Keratinocyte (primary cell): ENCODE data around the gene VPS26A. TPM values are rescaled to one million over a fixed set of nuclear protein-coding genes. Genes with fewer than 3 reads are reported as not detected.

Experiments
- DNase-seq: peaks from one replicate; pipeline ENCODE4 v3.0.0-alpha.2; 2011; ENCODE audit warnings: low read depth, missing footprints, low spot score
- FAIRE-seq: peaks from 2 replicates; lab custom pipeline; 2011; peaks lifted over from hg19 to GRCh38; lab: Jason Lieb, UNC
- H2AFZ ChIP-seq: 2 replicates; pipeline ENCODE4 v1.6.0; 2012; ENCODE audit warnings: low read length, control low read depth, inconsistent platforms; ENCODE audit not compliant: control insufficient read depth
- H3K27ac ChIP-seq: 2 replicates; pipeline ENCODE4 v1.5.1; 2011; ENCODE audit warnings: low read length; ENCODE audit not compliant: control insufficient read depth, insufficient read depth
- H3K27me3 ChIP-seq: 3 replicates; pipeline ENCODE4 v1.6.0; 2011; ENCODE audit warnings: low read length; ENCODE audit not compliant: control insufficient read depth, insufficient read depth; ENCODE audit errors: extremely low read depth
- H3K36me3 ChIP-seq, 2 experiments: 2 replicates in 1 of 2; 3 replicates in 1 of 2; pipeline ENCODE4 v1.5.1; 2011; ENCODE audit warnings: low read length in 2 of 2, mild to moderate bottlenecking in 1 of 2; ENCODE audit not compliant: control insufficient read depth in 2 of 2, insufficient read depth in 2 of 2; ENCODE audit errors: extremely low read depth in 1 of 2
- H3K4me1 ChIP-seq: 3 replicates; pipeline ENCODE4 v1.5.1; 2011; ENCODE audit warnings: low read length; ENCODE audit not compliant: control insufficient read depth, insufficient read depth; ENCODE audit errors: extremely low read depth
- H3K4me2 ChIP-seq: 3 replicates; pipeline ENCODE4 v1.6.0; 2011; ENCODE audit warnings: low read depth, low read length; ENCODE audit not compliant: control insufficient read depth, insufficient read depth; ENCODE audit errors: extremely low read depth
- H3K4me3 ChIP-seq, 3 experiments: fragments of 200-600 bp in 1 of 3; sonication (generic) in 1 of 3; 2 replicates in 2 of 3; 3 replicates in 1 of 3; pipeline ENCODE4 v1.5.1; 2011 to 2016; ENCODE audit warnings: low read length in 3 of 3, mild to moderate bottlenecking in 3 of 3, control low read depth in 2 of 3, inconsistent platforms in 1 of 3, low read depth in 1 of 3, mixed read lengths in 1 of 3, mixed run types in 1 of 3, moderate library complexity in 1 of 3; ENCODE audit not compliant: control insufficient read depth in 2 of 3, insufficient read depth in 2 of 3; ENCODE audit errors: extremely low read depth in 1 of 3
- H3K79me2 ChIP-seq: 2 replicates; pipeline ENCODE4 v1.6.0; 2012; ENCODE audit warnings: low read length; ENCODE audit not compliant: control insufficient read depth, insufficient read depth
- H3K9ac ChIP-seq: 3 replicates; pipeline ENCODE4 v1.6.0; 2011; ENCODE audit warnings: low read length; ENCODE audit not compliant: control insufficient read depth, insufficient read depth; ENCODE audit errors: extremely low read depth
- H3K9me1 ChIP-seq: 3 replicates; pipeline ENCODE4 v1.6.0; 2011; ENCODE audit warnings: low read length; ENCODE audit not compliant: control insufficient read depth, insufficient read depth; ENCODE audit errors: extremely low read depth
- H3K9me3 ChIP-seq: 2 replicates; pipeline ENCODE4 v1.5.1; 2012; ENCODE audit warnings: low read depth, low read length; ENCODE audit not compliant: control insufficient read depth
- H4K20me1 ChIP-seq: 3 replicates; pipeline ENCODE4 v1.6.0; 2011; ENCODE audit warnings: low read length; ENCODE audit not compliant: control insufficient read depth, insufficient read depth; ENCODE audit errors: extremely low read depth
- EZH2 ChIP-seq: IDR thresholded peaks from one replicate; pipeline ENCODE4 v1.6.1; 2012; ENCODE audit warnings: inconsistent platforms, mild to moderate bottlenecking, low read length, moderate library complexity
- dilution Hi-C: fragments of 300-500 bp; cut with MboI; formaldehyde crosslinking; loops from one replicate; pipeline ENCODE4 v1.7.0; 2020; ENCODE audit warnings: low sequenced_read_pairs; ENCODE audit not compliant: extremely low pct_ligation_motif_present
- polyA plus RNA-seq, 5 experiments: library from polyadenylated mRNA; depleted of rRNA in 3 of 5; stranded (reverse) in 3 of 5; stranded (forward) in 1 of 5; unstranded in 1 of 5; fragments of >200 nt; gene quantifications; 1 replicate in 1 of 5; 2 replicates in 3 of 5; 3 replicates in 1 of 5; pipeline versions ENCODE4 v1.2.1 to v1.2.3, GENCODE V29; 2011 to 2012; ENCODE audit warnings: missing spikeins in 2 of 5, low read depth in 1 of 5, low replicate concordance in 1 of 5
- TF ChIP-seq, protein P1 (sequence below), 3 experiments: IDR thresholded peaks in 1 of 3; conservative IDR thresholded peaks in 1 of 3; optimal IDR thresholded peaks in 1 of 3; 2 replicates in 2 of 3; 3 replicates in 1 of 3; pipeline versions ENCODE3 to v1.5.1; 2011; ENCODE audit warnings: low read length in 3 of 3, mild to moderate bottlenecking in 3 of 3, moderate library complexity in 2 of 3, control low read depth in 1 of 3, inconsistent platforms in 1 of 3; ENCODE audit not compliant: insufficient read depth in 2 of 3; ENCODE audit errors: extremely low read depth in 1 of 3

The VPS26A gene
- polyA plus RNA-seq, 1 donor (not counting 4 experiments of a cell fraction or from before 2014, with no cell fraction given) = 64.3 TPM

DNA sequence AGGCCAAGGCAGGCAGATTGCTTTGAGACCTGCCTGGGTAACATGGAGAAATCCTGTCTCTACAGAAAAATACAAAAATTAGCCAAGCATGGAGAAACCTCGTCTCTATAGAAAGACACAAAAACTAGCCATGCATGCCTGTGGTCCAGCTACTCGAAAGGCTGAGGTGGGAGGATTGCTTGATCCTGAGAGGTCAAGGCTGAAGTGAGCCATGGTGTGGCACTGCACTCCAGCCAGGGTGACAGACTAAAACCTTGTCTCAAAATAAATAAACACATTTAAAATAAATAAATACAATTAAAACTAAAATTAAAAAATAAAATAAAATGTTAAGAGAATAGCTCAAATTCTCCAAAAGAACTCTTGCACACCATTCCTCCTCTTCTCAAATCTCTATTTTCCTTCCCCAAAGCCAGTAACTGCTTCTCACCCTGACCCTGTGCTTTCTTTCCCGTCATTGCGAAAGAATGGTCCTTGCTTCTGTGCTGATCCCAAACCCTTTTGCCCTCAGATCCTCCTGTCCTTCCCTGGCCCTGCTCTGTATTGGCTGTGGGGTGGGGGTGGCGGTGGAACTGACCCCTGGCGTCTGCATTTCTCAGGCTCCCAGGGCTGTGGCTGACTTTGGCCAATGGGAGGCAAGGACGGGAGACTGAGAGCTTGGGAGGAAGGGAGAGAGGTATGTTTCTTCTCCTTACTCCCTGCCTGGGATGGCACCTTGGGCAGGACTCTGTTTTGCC lies 23.7 kb upstream of the VPS26A start:
- Histone ChIP-seq H3K4me2 (no peak overlapping the region), H3K36me3 (no peaks in the 10 kb centered on the region), H3K4me1 (no peaks in the 10 kb centered on the region), H3K9ac (no peak overlapping the region), H4K20me1 (no peaks in the 10 kb centered on the region), H3K27me3 (no peaks in the 10 kb centered on the region), H3K4me3 (no peak overlapping the region), H2AFZ (no peak overlapping the region), H3K79me2 (no peaks in the 10 kb centered on the region), H3K9me3 (no peaks in the 10 kb centered on the region), H3K27ac (no peak overlapping the region), H3K9me1 (no peaks in the 10 kb centered on the region)
- no peak for DNase-seq
- dilution Hi-C loops = loop anchor here (5.0 kb wide), 2 partner anchors 33 to 73 kb away; no protein-coding TSS in a partner anchor
- FAIRE-seq = no peak
- TF ChIP-seq, protein P1, sequence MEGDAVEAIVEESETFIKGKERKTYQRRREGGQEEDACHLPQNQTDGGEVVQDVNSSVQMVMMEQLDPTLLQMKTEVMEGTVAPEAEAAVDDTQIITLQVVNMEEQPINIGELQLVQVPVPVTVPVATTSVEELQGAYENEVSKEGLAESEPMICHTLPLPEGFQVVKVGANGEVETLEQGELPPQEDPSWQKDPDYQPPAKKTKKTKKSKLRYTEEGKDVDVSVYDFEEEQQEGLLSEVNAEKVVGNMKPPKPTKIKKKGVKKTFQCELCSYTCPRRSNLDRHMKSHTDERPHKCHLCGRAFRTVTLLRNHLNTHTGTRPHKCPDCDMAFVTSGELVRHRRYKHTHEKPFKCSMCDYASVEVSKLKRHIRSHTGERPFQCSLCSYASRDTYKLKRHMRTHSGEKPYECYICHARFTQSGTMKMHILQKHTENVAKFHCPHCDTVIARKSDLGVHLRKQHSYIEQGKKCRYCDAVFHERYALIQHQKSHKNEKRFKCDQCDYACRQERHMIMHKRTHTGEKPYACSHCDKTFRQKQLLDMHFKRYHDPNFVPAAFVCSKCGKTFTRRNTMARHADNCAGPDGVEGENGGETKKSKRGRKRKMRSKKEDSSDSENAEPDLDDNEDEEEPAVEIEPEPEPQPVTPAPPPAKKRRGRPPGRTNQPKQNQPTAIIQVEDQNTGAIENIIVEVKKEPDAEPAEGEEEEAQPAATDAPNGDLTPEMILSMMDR (optimal IDR thresholded peaks at IDR 0.05 in 1 of 3, IDR thresholded peaks at IDR 0.05 in 1 of 3, conservative IDR thresholded peaks at IDR 0.05 in 1 of 3; ENCODE audit: extremely low read depth in 1 of 3, insufficient read depth in 2 of 3, low read length in 3 of 3) = no peak
- no peak for TF ChIP-seq EZH2

DNA sequence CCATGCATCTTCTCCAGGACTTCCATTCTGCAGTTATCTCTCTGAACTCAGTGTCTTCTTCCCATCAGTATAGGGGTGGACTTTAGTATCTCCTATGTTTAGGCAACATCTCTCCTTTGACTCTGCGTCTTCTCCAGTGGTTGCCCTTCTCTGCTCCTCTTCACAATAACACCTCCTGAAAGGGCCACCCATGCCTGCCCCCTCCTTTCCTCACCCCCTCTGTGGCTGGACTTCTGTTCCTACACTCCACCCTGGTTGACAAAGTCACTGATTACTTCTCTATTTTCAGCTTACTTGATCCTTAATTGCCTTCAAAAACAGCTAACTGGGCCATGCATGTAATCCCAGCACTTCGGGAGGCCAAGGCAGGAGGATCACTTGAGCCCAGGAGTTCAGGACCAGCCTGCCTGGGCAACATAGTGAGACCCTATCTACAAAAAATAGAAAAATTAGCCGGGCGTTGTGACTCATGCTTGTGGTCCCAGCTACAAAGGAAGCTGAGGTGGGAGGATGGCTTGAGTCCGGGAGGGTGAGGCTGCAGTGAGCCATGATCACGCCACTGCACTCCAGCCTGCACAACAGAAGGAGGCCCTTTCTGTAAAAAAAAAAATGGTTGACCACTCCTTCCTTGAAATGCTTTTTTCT lies 22.4 kb upstream of the VPS26A start:
- Histone ChIP-seq H3K4me2 (no peak overlapping the region), H2AFZ (no peak overlapping the region), H3K9me1 (no peaks in the 10 kb centered on the region), H3K4me3 (no peak overlapping the region), H3K79me2 (no peaks in the 10 kb centered on the region), H3K27ac (no peak overlapping the region), H3K36me3 (no peaks in the 10 kb centered on the region), H3K27me3 (no peaks in the 10 kb centered on the region), H3K9me3 (no peaks in the 10 kb centered on the region), H4K20me1 (no peaks in the 10 kb centered on the region), H3K9ac (no peak overlapping the region), H3K4me1 (no peaks in the 10 kb centered on the region)
- TF ChIP-seq, protein P1 (optimal IDR thresholded peaks at IDR 0.05 in 1 of 3, IDR thresholded peaks at IDR 0.05 in 1 of 3, conservative IDR thresholded peaks at IDR 0.05 in 1 of 3; ENCODE audit: extremely low read depth in 1 of 3, insufficient read depth in 2 of 3, low read length in 3 of 3) = no peak
- dilution Hi-C loops = loop anchor here (5.0 kb wide), 2 partner anchors 34 to 74 kb away; no protein-coding TSS in a partner anchor
- DNase-seq (no peak), FAIRE-seq (no peak)
